ENCODE measurements around the gene ARMCX1. TPM values are rescaled to one million over a fixed set of nuclear protein-coding genes. Genes with fewer than 3 reads are reported as not detected.

Gene ARMCX1
- 10.3 and 13.0 TPM in 2 replicates for total RNA-seq

GRCh38 chrX:101550362-101550750 is at the start of gene ARMCX1:
TSS of gene ARMCX1 (plus strand) at chrX:101550547. CDS start at chrX:101552931, 2,384 bp downstream.

Other genes starting within 250 kb of the ARMCX1 start
- 8.5 and 12.1 TPM in 2 replicates for gene TIMM8A, start 201.8 kb upstream of the ARMCX1 start, total RNA-seq
- not detected in 2 replicates for gene BTK, start 164.4 kb upstream of the ARMCX1 start, total RNA-seq
- 338 and 999 TPM in 2 replicates for gene RPL36A, start 159.5 kb upstream of the ARMCX1 start, total RNA-seq
- 8.4 and 11.3 TPM in 2 replicates for gene GLA, start 142.6 kb upstream of the ARMCX1 start, total RNA-seq
- gene HNRNPH2, start 142.3 kb upstream of the ARMCX1 start, total RNA-seq, result 79.2 and 105 TPM in 2 replicates
- gene ARMCX4, start 65.1 kb upstream of the ARMCX1 start, total RNA-seq, result 0.34 and 1.8 TPM in 2 replicates
- 15.2 and 15.4 TPM in 2 replicates for gene ARMCX6, start 67.5 kb downstream of the ARMCX1 start, total RNA-seq
- gene ARMCX3, start 72.6 kb downstream of the ARMCX1 start, total RNA-seq, result 48.5 and 48.9 TPM in 2 replicates
- gene ARMCX2, start 109.3 kb downstream of the ARMCX1 start, total RNA-seq, result 33.0 and 35.2 TPM in 2 replicates

Measured in nasal cavity respiratory epithelium epithelial cell of viscerocranial mucosa (primary cell).